KMS-11 (cell line): Measurements from ENCODE around the gene SYVN1.

Source experiments
- H2AFZ ChIP-seq: fragments of 200-600 bp; sonication (generic); 2 replicates; pipeline ENCODE4 v1.6.1; 2016; ENCODE audit warnings: antibody characterized with exemption, mixed run types, low read depth
- H3K27ac ChIP-seq: fragments of 200-600 bp; sonication (generic); 2 replicates; pipeline ENCODE4 v1.6.1; 2016; ENCODE audit warnings: mild to moderate bottlenecking, mixed run types
- H3K27me3 ChIP-seq: fragments of 200-600 bp; sonication (generic); 2 replicates; pipeline ENCODE4 v1.6.1; 2017; ENCODE audit warnings: mild to moderate bottlenecking, low read depth, mixed run types, moderate library complexity; ENCODE audit not compliant: insufficient read depth
- H3K36me3 ChIP-seq: fragments of 200-600 bp; sonication (generic); 2 replicates; pipeline ENCODE4 v1.6.1; 2017; ENCODE audit warnings: mild to moderate bottlenecking, mixed run types; ENCODE audit not compliant: insufficient read depth
- H3K4me1 ChIP-seq: fragments of 200-600 bp; sonication (generic); 2 replicates; pipeline ENCODE4 v1.6.1; 2016; ENCODE audit warnings: mild to moderate bottlenecking, low read depth, mixed run types; ENCODE audit not compliant: poor library complexity, severe bottlenecking
- H3K4me2 ChIP-seq: fragments of 200-600 bp; sonication (generic); 2 replicates; pipeline ENCODE4 v1.7.0; 2016; ENCODE audit warnings: mild to moderate bottlenecking, mixed run types
- H3K4me3 ChIP-seq: fragments of 200-600 bp; sonication (generic); IDR thresholded peaks from 2 replicates; pipeline ENCODE4 v1.6.1; 2017; ENCODE audit warnings: low read depth, low read length, mixed read lengths; ENCODE audit not compliant: insufficient read depth
- H3K79me2 ChIP-seq: fragments of 200-600 bp; sonication (generic); 2 replicates; pipeline ENCODE4 v1.6.1; 2016; ENCODE audit warnings: low read depth, mixed run types; ENCODE audit not compliant: insufficient read depth
- H3K9ac ChIP-seq: fragments of 200-600 bp; sonication (generic); 2 replicates; pipeline ENCODE4 v1.6.1; 2016; ENCODE audit warnings: mild to moderate bottlenecking, mixed run types
- H4K20me1 ChIP-seq: fragments of 200-600 bp; sonication (generic); 2 replicates; pipeline ENCODE4 v1.6.1; 2016; ENCODE audit warnings: mild to moderate bottlenecking, mixed run types; ENCODE audit not compliant: insufficient read depth
- TF ChIP-seq, protein P1 (sequence below): fragments of 200-600 bp; sonication (generic); conservative IDR thresholded peaks from 2 replicates; pipeline ENCODE4 v1.6.1; 2017; ENCODE audit warnings: low read depth, mild to moderate bottlenecking, antibody characterized with exemption, low read length, moderate library complexity, mixed read lengths

Gene SYVN1

DNA sequence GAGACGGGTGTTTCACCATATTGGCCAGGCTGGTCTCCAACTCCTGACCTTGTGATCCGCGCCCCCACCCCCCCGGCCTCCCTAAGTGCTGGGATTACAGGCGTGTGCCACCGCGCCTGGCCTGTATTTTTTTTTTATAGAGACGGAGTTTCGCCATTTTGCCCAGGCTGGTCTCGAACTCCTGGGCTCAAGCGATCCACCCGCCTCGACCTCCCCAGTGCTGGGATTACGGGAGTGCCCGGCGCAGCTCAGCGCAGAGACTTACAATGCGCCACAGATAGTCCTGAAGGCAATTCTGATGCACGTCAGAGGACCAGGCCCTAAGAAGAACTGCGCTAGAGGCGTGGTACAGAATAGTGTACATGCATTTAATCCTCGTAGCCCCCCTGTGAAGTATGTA lies 38.9 kb downstream of the SYVN1 start:
- Histone ChIP-seq H3K9ac (peak overlapping the region; percentile 78; the same call in 1 of the 2 replicates), H2AFZ (peak overlapping the region; percentile 92), H3K27me3 (no peaks in the 10 kb centered on the region), H3K4me3 (no peak overlapping the region), H3K4me2 (peak overlapping the region; percentile 59), H3K4me1 (peaks cover 70% of the 10 kb centered on the region), H3K27ac (peak overlapping the region; percentile 75; the same call in 1 of the 2 replicates), H3K79me2 (peaks cover 26% of the 10 kb centered on the region; the same call in 1 of the 2 replicates), H3K36me3 (no peaks in the 10 kb centered on the region), H4K20me1 (no peaks in the 10 kb centered on the region)
- TF ChIP-seq, protein P1, sequence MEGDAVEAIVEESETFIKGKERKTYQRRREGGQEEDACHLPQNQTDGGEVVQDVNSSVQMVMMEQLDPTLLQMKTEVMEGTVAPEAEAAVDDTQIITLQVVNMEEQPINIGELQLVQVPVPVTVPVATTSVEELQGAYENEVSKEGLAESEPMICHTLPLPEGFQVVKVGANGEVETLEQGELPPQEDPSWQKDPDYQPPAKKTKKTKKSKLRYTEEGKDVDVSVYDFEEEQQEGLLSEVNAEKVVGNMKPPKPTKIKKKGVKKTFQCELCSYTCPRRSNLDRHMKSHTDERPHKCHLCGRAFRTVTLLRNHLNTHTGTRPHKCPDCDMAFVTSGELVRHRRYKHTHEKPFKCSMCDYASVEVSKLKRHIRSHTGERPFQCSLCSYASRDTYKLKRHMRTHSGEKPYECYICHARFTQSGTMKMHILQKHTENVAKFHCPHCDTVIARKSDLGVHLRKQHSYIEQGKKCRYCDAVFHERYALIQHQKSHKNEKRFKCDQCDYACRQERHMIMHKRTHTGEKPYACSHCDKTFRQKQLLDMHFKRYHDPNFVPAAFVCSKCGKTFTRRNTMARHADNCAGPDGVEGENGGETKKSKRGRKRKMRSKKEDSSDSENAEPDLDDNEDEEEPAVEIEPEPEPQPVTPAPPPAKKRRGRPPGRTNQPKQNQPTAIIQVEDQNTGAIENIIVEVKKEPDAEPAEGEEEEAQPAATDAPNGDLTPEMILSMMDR: no peak

DNA sequence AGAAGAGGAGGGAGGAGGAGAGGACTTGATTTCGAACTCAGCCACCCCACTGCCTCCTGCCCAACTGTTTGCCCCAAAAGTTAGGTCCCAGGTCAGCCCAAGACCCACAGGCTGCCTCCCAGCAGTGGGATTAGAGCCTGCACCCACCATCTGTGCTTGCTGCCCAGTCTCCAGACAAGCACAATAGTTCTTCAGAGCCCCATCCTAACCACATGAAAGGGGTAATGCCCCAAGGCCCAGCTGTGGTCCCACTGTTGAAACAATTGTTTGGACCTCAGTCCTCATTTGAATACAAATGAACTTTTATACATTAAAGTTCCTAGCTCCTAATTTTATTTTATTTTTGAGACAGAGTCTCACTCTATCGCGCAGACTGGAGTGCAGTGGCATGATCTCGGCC lies 43.7 kb downstream of the SYVN1 start:
- Histone ChIP-seq H3K4me1 (peaks cover 91% of the 10 kb centered on the region), H3K27me3 (no peaks in the 10 kb centered on the region), H3K79me2 (peaks cover 2% of the 10 kb centered on the region; the same call in 1 of the 2 replicates), H3K9ac (peak overlapping the region; percentile 43; the same call in 1 of the 2 replicates), H3K36me3 (no peaks in the 10 kb centered on the region), H4K20me1 (no peaks in the 10 kb centered on the region), H2AFZ (no peak overlapping the region), H3K4me2 (peak overlapping the region; percentile 68), H3K4me3 (no peak overlapping the region), H3K27ac (peak overlapping the region; percentile 82)
- TF ChIP-seq, protein P1: no peak

DNA sequence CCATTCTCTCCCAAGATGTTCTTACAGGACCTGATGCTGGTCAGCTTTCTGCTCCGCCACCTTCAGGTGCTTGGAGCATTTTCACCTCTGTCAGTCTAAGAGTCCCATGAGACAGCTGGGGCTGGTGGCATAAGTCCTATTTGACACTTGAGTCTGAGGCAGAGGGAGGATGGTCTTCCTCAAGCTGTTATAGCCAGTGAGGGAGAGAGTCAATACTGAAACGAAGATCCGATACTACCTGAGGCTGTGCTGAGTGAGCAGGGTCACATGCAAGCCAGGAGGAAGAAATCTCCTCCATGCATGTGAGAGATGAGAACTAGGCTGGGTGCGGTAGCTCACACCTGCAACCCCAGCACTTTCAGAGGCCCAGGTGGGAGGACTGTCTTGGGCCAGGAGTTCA lies 44.7 kb downstream of the SYVN1 start:
- peak overlapping the region; percentile 43; the same call in 1 of the 2 replicates for H3K9ac ChIP-seq
- H3K36me3 ChIP-seq: no peaks in the 10 kb centered on the region
- H3K27me3 ChIP-seq: no peaks in the 10 kb centered on the region
- peaks cover 91% of the 10 kb centered on the region for H3K4me1 ChIP-seq
- H2AFZ ChIP-seq: no peak overlapping the region
- TF ChIP-seq, protein P1: no peak
- no peak overlapping the region for H3K4me3 ChIP-seq
- peaks cover 12% of the 10 kb centered on the region; the same call in 1 of the 2 replicates for H3K79me2 ChIP-seq
- peak overlapping the region; percentile 82 for H3K27ac ChIP-seq
- H4K20me1 ChIP-seq: no peaks in the 10 kb centered on the region
- peak overlapping the region; percentile 68 for H3K4me2 ChIP-seq

DNA sequence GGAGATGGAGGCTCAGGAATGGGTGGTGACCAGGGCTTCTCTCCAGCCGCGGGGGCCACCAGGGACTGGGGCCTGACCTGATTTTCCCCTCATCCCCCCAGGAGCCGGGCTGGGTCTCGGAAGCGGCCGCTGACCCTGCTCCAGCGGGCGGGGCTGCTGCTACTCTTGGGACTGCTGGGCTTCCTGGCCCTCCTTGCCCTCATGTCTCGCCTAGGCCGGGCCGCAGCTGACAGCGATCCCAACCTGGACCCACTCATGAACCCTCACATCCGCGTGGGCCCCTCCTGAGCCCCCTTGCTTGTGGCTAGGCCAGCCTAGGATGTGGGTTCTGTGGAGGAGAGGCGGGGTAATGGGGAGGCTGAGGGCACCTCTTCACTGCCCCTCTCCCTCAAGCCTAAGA lies 46.5 kb downstream of the SYVN1 start:
- H3K79me2 ChIP-seq: peaks cover 28% of the 10 kb centered on the region
- peak overlapping the region; percentile 82; the same call in 1 of the 2 replicates for H3K27ac ChIP-seq
- TF ChIP-seq, protein P1: no peak
- H3K4me3 ChIP-seq: no peak overlapping the region
- peak overlapping the region; percentile 68 for H3K4me2 ChIP-seq
- H3K4me1 ChIP-seq: peaks cover 78% of the 10 kb centered on the region
- H3K9ac ChIP-seq: no peak overlapping the region
- H2AFZ ChIP-seq: no peak overlapping the region
- H3K36me3 ChIP-seq: no peaks in the 10 kb centered on the region
- no peaks in the 10 kb centered on the region for H4K20me1 ChIP-seq
- no peaks in the 10 kb centered on the region for H3K27me3 ChIP-seq
